ENCODE results near the gene LMF1. TPM values are rescaled to one million over a fixed set of nuclear protein-coding genes. Genes with fewer than 3 reads are reported as not detected.
A peak's percentile ranks its signal among the peaks of the same experiment; 100 is the strongest.

Gene LMF1
- total RNA-seq, 1 donor from 2014 or later: 26.0 TPM

DNA sequence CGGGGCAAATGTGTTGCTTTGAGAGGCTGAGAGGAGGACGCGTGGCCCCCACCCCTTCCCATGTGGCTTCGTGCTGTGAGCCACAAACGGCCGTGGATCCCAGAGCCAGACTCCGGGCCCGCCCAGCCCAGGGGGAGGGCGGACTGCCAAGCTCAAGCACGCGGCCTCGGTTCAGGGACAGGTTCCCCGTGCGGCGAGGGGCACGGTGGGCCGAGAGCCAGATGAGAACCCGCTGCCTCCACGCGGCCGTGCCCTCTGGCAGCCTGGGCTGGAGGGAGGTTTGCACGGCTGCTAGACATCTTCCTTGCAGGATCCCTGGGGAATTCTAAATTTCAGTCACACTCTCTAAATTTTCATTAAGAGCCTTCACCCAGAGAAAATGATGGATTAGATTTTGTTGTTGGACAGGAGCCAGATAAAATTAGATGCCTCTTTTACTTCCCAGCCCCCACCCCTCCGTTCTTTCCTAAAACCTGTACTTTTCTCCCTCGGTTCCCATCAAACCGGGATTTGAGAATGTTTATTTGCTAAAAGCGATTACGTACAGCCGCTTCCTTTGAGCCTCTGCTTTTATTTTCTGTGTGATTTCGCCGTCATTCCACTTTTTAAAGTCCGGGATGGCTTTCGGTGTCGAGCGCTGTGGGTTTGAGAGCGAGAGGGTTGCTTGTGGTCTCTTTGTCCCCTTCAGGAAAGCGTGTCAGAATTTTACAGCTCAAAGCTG, 145.3 kb downstream of the LMF1 start:
- TF ChIP-seq, protein P1, sequence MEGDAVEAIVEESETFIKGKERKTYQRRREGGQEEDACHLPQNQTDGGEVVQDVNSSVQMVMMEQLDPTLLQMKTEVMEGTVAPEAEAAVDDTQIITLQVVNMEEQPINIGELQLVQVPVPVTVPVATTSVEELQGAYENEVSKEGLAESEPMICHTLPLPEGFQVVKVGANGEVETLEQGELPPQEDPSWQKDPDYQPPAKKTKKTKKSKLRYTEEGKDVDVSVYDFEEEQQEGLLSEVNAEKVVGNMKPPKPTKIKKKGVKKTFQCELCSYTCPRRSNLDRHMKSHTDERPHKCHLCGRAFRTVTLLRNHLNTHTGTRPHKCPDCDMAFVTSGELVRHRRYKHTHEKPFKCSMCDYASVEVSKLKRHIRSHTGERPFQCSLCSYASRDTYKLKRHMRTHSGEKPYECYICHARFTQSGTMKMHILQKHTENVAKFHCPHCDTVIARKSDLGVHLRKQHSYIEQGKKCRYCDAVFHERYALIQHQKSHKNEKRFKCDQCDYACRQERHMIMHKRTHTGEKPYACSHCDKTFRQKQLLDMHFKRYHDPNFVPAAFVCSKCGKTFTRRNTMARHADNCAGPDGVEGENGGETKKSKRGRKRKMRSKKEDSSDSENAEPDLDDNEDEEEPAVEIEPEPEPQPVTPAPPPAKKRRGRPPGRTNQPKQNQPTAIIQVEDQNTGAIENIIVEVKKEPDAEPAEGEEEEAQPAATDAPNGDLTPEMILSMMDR (IDR thresholded peaks at IDR 0.05): no peak
- TF ChIP-seq POLR2AphosphoS5 (IDR thresholded peaks at IDR 0.05; ENCODE audit: insufficient read depth in 1 of 2, low read depth in 1 of 2) (no peak), POLR2A (IDR thresholded peaks at IDR 0.05) (no peak)
- no peak for DNase-seq (ENCODE audit: extremely low spot score in 2 of 2)
- intact Hi-C loops (cut with DNase I): no loop called here

DNA sequence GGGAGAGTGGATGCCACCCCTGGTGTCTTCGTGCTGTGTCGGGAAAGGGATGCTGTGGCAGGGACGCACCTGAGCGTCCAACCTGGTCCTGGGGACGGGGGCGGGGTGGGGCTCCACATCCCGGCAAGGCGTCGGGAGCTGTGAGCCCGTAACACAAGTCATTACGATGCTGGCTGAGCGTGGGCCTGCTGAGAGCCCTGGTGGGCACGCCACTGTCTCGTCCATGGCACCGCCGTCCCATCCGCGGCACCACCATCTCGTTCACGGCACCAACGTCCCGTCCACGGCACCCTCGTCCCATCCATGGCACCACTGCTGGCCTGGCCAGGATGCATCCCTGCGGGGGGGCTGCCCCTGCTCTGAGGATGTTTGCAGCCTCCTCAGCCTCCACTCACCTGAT, 146.2 kb downstream of the LMF1 start:
- no peak for DNase-seq (ENCODE audit: extremely low spot score in 2 of 2)
- Histone ChIP-seq H3K27me3 (no peaks in the 10 kb centered on the region), H3K36me3 (no peaks in the 10 kb centered on the region), H3K4me3 (no peak overlapping the region), H3K4me1 (peaks cover 9% of the 10 kb centered on the region), H3K9me3 (no peaks in the 10 kb centered on the region), H3K27ac (no peak overlapping the region)
- no peak for TF ChIP-seq POLR2A (IDR thresholded peaks at IDR 0.05)
- intact Hi-C loops (cut with DNase I): no loop called here

More for the DNA sequence above, 145.3 kb downstream of the LMF1 start:
- H3K4me1 ChIP-seq: peaks cover 9% of the 10 kb centered on the region
- H3K27me3 ChIP-seq: no peaks in the 10 kb centered on the region
- no peak overlapping the region for H3K27ac ChIP-seq
- H3K36me3 ChIP-seq: no peaks in the 10 kb centered on the region
- H3K9me3 ChIP-seq: no peaks in the 10 kb centered on the region
- H3K4me3 ChIP-seq: peak overlapping the region in 1 of 2 donors; percentile 24

DNA sequence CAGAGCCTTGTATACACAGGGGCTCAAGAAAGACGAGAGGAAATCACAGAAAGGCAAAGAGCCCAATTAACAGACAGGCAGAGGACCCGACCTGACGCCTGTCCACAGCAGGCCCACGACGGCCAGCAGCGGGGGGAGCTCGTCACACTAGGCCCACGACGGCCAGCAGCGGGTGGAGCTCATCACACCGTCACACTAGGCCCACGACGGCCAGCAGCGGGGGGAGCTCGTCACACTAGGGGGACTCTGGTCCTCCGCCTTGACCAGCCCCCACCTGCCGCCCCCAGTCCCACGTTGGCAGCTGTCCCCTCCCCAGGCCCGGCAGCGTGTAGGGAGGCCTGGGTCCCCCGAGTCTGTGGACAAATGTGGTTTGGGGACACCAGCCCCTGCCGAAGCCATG, 146.6 kb downstream of the LMF1 start:
- no peak overlapping the region for H3K27ac ChIP-seq
- peaks cover 9% of the 10 kb centered on the region for H3K4me1 ChIP-seq
- no peaks in the 10 kb centered on the region for H3K9me3 ChIP-seq
- DNase-seq (ENCODE audit: extremely low spot score in 2 of 2): no peak
- no peaks in the 10 kb centered on the region for H3K36me3 ChIP-seq
- H3K4me3 ChIP-seq: no peak overlapping the region
- TF ChIP-seq POLR2A (IDR thresholded peaks at IDR 0.05) (no peak), POLR2AphosphoS5 (IDR thresholded peaks at IDR 0.05; ENCODE audit: insufficient read depth in 1 of 2, low read depth in 1 of 2) (no peak)
- TF ChIP-seq, protein P1 (IDR thresholded peaks at IDR 0.05): no peak
- intact Hi-C loops (cut with DNase I): no loop called here
- no peaks in the 10 kb centered on the region for H3K27me3 ChIP-seq

DNA sequence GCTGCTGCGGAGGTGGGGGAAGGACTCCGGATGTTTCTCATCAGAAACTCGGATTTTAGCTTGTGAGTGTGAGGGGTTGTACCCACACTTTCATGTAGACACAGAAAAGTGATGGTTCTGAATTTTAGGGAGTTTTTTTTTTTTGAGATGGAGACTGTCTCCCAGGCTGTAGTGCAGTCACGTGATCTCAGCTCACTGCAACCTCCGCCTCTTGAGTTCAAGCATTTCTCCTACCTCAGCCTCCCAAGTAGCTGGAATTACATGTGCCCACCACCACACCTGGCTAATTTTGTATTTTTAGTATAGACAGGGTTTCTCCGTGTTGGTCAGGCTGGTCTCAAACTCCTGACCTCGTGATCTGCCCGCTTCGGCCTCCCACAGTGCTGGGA, 147.9 kb downstream of the LMF1 start:
- intact Hi-C loops (cut with DNase I): no loop called here
- H3K4me3 ChIP-seq: no peak overlapping the region

DNA sequence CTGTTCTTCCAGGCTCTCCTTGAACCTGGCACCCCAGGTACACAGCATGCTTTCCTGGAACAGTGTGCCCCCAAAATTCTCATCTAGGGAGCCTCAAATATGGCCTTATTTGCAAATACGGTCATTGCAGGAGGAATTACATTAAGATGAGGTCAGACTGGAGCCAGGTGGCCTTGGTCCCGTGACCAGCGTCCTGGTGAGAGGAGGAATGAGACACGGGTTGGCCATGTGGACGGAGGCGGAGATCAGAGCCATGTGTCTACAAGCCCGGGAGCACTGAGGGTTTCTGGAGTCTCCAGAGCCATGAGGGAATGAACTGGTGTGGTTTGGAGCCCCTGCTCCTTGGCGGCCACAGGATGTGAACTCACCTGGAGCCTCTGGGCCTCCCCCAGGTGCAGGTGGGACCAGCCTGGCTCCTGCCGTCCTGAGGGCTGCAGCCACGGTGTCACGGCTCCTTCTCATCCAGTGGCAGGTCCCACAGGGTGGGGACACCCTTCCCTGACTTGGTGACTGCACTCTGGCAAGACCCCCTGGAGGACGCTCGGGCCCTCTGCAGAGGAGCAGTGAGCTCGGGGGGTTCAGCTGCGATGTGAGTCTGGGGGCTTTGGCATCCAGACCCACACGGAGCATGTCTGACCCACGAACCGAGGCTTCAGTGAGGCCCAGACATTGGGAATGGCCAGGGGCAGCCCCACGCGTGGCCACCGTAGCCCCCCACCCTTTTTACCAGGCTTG, 148.4 kb downstream of the LMF1 start:
- Histone ChIP-seq H3K27me3 (peaks cover 5% of the 10 kb centered on the region), H3K4me3 (no peak overlapping the region), H3K9me3 (no peaks in the 10 kb centered on the region), H3K36me3 (no peaks in the 10 kb centered on the region), H3K4me1 (peaks cover 13% of the 10 kb centered on the region), H3K27ac (no peak overlapping the region)
- TF ChIP-seq, protein P1 (IDR thresholded peaks at IDR 0.05): no peak
- TF ChIP-seq POLR2AphosphoS5 (IDR thresholded peaks at IDR 0.05; ENCODE audit: insufficient read depth in 1 of 2, low read depth in 1 of 2) (no peak), POLR2A (IDR thresholded peaks at IDR 0.05) (no peak)
- intact Hi-C loops (cut with DNase I): no loop called here
- DNase-seq (ENCODE audit: extremely low spot score in 2 of 2): no peak

More for the DNA sequence above, 147.9 kb downstream of the LMF1 start:
- DNase-seq (ENCODE audit: extremely low spot score in 2 of 2): no peak
- TF ChIP-seq POLR2A (IDR thresholded peaks at IDR 0.05) (no peak), POLR2AphosphoS5 (IDR thresholded peaks at IDR 0.05; ENCODE audit: insufficient read depth in 1 of 2, low read depth in 1 of 2) (no peak)
- TF ChIP-seq, protein P1 (IDR thresholded peaks at IDR 0.05): no peak
- Histone ChIP-seq H3K27ac (no peak overlapping the region), H3K36me3 (no peaks in the 10 kb centered on the region), H3K4me1 (peaks cover 9% of the 10 kb centered on the region), H3K27me3 (no peaks in the 10 kb centered on the region), H3K9me3 (no peaks in the 10 kb centered on the region)

Measured in vagina (tissue), 2 donors.